Embryonic facial prominence (tissue), 1 donor: ENCODE data around the gene SMTN.
"Not testable (repeated sequence)": the region's sequence is repeated elsewhere in the genome, so short reads cannot be mapped to it uniquely, and the experiment has no call there.

ENCODE experiments used
- DNase-seq: peaks from one replicate; pipeline ENCODE4 v3.0.0-alpha.2; 2016; ENCODE audit errors: extremely low spot score

Gene SMTN

DNA sequence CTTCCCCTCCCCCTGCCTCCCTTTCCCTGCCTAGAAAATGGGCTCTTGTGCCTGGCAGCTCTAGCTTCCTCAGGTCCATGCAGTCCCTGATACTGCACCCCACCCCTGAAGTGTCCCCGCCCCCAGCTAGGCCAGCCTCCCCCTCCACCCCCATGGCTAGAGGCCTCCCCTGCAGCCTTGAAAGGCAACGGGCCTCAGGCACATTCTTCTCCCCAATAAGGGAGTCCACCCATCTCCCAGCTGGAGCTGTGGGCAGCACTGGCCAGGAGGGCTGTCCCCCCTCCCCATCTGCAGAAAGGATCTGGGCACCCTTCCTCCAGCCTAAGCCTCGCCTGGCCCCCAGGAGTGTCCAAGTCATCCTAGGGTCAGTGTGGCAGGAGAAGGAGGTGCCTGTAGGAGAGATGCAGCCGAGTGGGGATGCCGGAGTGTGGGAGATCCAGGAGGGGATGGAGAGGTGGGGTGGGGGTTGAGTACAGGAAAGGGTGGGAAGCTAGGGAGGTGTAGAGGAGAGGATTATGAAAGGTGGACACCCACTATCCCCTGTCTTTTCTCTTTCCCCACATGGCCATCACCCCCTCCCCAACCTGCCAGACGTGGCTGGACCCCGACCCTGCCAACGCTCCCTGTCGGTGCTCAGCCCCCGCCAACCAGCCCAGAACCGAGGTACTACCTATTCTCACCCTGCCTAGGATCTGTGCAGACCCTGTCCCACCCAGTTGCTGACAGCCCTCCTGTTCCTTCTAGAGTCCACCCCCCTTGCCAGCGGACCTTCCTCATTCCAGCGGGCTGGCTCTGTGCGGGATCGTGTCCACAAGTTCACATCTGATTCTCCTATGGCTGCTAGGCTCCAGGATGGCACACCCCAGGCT is 9.3 kb downstream of the SMTN start:
- no peak for DNase-seq

DNA sequence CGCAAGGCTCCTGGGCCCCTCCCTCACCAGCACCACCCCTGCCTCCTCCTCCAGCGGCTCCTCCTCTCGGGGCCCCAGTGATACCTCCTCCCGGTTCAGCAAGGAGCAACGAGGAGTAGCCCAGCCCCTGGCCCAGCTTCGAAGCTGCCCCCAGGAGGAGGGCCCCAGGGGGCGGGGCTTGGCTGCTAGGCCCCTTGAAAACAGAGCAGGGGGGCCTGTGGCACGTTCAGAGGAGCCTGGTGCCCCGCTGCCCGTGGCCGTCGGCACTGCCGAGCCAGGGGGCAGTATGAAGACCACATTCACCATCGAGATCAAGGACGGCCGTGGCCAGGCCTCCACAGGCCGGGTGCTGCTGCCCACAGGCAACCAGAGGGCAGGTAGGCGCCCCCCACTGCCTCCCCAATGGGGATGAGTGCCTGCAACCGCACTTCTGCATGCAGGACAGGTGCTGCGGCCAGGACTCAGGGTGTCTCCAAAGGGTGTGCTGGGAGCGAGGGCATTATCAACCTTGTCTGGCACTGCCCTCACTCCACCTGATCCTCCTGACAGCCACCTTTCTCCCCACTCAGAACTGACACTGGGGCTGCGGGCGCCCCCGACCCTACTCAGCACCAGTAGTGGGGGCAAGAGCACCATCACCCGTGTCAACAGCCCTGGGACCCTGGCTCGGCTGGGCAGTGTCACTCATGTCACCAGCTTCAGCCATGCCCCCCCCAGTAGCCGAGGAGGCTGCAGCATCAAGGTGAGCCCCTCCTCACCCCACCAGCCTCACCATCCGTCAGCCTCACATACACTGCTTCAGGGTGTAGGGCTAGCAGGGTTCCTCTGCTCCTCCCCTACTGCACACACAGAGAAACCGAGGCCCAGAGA is 10.2 kb downstream of the SMTN start:
- DNase-seq: no peak

DNA sequence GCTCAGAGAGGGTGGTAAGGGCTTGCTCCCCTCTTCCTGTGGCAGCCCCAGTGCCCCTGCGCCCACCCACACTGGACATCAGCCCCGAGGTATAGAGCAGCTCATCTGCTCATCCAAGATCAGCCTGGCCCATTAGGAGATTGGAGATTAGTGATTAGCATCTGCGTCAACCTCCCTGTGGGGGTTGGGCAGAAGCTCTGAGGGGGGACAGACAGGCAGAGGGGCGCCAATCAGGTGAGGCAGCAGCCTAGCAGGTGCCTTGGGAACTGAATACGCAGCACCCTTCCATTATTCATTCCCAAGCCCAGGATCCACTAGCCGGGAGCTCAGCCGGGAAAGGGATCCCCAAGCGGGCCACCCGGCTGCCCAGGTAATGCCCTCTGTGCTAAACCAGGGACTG is 11.0 kb downstream of the SMTN start:
- DNase-seq: no peak

DNA sequence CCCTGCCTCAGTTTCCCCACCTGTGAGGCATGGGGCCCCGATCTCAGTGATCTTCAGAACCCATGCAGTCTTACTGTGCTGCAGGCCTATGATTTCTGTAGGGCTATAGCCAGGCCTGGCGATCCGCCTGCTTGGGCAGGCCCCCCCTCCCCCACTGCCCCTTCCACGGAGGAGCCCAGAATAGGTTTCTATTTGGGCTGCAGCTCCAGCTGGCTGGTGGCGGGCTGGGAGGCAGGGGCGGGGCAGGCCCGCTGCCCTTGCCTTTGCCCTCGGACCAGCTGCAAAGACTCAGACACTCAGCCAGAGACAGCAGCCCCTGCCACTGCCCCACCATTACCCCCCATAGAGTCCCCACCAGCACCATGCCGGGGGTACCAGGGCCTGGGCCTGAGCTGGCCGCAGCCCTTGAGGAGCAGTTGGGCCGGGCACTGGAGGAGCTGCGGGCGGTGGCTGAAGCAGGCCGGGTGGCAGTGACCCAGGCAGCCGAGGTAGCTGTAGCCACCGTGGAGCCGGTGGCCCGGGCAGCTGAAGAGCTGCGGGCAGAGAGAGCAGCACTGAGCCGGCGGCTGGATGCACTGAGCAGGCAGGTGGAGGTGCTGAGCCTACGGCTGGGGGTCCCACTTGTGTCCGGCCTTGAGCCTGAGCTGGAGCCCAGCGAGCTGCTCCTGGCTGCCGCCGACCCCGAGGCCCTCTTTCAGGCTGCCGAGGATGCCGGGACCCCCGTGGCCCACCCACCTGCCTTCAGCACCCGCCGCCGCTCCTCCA is 12.2 kb downstream of the SMTN start:
- DNase-seq: no peak

DNA sequence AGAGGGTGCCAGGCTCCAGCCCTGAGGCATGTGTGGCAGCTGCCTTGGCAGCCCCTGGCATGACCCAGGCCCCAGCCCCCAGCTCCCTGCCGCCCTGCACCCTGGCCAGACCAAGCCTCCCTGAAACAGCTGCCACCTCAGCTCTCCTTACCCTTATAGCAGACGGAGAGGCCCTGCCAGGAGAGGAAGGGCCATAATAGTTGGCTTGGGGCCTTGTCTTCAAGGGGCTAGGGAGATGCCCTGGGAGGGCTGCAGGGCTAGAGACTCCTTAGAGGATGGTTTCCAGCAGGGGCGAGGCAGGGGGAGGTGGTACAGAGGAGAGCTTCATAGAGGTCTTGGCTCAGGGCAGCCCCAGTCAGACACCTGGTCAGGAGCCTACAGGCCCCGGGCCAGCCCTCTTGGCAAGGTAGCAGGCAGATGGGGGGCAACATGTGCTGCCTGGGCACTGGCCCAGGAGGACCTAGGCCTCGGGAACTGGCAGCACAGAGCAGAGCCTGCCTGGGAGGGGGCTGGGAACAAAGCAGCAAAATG is 13.0 kb downstream of the SMTN start:
- DNase-seq: no peak

DNA sequence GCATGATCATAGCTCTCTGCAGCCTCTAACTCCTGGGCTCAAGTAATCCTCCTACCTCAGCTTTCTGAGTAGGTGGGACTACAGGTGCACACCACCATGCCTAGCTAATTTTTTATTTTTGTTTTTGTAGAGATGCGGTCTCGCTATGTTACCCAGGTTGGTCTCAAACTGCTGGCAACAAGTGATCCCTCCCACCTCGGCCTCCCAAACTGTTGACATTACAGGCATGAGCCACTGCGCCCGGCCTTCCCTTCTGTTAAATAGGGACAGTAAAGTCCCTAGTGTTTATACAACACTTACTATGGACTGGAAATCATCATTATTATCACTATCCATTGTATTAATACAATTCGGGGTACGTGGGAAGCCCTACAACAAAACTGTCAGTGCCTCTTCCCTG is 13.6 kb downstream of the SMTN start:
- DNase-seq: no peak

DNA sequence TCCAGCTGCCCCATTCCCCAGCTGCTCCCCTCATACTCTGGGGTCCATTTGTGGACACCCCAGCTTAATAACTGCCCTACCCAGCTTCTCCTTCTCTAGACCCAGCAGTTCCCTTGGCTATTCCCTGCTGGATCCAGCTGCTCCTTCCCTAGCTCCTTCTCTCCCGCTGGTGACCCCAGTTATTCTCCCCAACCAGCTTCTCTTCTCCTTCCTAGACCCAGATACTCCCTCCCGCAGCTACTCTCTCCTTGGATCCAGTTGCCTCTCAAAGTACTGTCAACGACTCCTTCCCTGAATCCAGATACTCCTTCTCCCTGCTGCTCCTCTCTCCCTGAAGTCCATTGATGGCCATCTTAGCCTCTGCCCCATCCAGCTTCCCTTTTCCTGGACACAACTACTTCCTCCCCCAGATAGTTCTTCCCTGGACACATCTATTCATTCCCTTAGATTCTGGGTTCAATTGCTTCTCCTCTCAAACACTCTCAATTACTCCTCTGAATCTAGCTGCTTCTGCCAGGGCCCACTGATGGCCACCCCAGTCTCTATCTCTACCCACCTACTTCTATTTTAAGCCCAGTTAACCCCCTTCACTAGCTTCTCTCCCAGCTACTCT is 14.6 kb downstream of the SMTN start:
- DNase-seq: no peak

DNA sequence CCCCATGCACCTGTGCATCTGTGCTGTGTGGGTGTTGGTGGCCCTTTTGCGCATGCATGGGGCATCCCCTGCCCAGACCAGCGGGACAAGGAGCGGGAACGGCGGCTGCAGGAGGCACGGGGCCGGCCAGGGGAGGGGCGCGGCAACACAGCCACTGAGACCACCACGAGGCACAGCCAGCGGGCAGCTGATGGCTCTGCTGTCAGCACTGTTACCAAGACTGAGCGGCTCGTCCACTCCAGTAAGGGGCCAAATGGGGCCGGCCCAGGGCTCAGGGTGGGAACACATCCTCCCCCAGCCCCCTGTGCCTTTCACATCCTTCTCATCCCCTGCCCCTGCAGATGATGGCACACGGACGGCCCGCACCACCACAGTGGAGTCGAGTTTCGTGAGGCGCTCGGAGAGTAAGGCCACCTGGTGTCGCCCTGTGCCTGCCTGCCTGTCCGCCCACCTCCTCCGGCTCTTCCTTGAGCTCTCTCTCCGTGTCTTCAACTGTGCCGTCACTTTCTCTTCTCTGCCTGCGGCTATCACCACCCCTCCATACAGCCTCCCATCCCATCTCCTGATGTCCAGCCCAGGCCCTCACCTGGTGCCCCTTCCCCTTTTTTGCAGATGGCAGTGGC is 15.7 kb downstream of the SMTN start:
- no peak for DNase-seq

DNA sequence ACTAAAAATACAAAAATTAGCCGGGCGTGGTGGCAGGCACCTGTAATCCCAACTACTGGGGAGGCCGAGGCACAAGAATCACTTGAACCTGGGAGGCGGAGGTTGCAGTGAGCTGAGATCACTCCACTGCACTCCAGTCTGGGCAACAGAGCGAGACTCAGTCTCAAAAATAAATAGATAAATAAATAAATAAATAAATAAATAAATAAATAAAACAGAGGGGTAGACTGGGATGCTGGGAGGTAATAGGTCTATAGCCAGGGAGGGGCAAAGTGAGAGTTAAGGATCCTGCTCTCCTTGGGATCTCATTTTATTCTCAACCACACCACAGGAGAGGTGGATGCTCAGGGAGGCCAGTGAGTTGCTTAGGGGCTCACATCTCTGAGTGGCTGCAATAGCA is 16.4 kb downstream of the SMTN start:
- DNase-seq: not testable (repeated sequence)

DNA sequence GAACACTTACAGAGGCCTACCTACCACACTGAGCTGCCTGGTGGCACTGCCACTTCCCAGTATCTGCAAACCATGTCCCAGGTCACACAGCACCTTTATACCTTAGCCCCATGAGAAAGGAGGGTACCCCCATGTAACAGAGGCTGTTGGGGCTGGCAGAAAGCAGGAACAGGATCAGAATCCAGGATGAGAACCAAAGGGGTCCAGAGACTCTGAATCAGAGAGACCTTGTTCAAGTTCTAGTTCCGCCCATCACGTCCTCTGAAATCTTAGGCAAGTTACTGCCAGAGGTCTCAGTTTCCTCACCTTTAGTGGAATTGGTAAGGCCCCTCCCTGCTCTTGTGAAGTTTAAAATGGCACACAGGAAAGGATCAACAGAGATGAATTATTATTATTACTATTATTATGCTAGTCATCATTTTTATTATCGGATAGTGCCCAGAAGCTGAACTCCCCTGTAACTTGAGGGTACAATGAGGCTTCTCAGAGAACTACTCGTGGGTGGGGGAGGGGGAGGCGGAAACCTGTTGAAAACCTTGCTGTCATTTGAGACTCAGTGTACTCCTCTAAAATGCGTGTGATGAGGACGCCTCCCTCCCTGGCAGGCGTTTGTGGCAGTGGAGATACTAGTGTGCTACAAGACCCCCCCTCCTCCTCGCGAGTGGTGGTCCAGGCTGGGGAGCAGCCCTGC is 17.0 kb downstream of the SMTN start:
- no peak for DNase-seq

DNA sequence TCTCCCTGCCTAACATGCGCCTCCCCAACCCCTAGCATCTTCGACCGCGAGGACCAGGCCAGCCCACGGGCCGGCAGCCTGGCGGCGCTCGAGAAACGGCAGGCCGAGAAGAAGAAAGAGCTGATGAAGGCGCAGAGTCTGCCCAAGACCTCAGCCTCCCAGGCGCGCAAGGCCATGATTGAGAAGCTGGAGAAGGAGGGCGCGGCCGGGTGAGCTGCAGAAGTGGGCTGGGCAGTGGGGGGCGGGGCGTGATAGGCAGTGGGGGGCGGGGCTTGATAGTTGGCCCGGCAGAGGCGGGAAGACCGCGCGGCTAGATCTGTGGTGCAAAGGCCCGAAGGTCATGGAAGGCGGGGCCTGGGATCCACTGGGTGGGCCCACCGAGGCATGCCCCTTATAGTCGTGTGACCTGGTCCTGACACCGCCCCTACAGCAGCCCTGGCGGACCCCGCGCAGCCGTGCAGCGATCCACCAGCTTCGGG is 17.6 kb downstream of the SMTN start:
- no peak for DNase-seq

DNA sequence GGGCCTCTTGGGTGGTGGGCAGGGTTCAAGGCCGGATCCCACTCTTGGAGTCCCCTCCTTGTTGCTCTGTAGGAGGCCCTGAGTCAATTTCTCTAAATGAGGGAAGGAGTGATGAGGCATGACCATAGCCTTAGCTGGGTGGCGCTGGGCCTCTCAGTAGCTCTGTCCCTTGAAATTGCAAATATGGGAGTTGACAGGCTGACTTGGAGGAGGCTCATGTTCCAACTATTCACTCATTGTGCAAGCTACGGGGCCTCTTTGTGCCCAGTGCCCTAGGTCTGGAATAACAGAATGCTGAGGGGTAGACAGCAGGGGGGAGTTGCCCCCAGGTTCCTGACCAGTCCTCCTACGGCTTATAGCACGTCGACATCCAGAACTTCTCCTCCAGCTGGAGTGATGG is 18.3 kb downstream of the SMTN start:
- DNase-seq: no peak

DNA sequence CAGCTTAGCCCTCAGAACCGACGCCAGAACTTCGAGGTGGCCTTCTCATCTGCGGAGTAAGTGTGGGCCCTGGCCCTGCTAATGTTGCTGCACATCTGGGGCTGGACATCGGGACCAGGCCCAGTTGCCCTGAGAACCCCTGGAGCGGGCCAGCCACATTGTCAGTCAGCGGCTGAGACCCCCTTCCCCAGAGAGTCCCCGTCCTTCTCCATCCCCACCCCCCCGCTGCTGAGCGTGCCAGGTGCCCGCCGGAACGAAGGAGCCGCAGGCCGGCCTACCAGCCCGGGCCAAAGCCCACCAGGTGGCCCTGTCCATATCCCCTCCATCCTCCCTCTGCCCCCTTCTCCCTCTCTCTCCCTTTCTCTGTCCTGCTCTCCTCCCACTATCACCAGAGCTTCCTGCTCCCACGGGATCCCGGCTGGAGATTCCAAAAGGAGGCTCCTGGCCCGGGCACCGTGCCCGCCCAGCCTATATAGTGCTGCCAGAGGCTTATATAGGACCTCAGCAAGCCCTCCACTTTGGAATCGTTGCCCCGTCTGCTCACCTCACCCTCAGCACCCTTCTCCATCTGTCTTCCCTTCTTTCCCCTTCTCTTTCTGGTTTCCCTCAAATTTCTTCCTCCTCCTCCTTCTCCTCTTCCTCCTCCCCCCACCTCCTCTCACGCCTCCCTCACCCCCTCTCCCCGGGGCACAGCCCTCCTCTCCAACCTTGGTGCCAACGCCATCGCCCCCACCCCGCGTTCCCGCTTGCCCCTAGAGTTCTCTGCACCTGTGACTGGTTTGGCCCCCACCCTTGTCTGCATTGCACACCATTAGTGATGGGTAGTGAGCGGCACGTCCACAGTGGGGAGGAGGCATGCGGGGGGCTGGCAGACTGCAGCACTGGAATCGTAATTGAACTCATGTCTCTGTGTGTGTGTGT is 19.0 kb downstream of the SMTN start:
- no peak for DNase-seq

DNA sequence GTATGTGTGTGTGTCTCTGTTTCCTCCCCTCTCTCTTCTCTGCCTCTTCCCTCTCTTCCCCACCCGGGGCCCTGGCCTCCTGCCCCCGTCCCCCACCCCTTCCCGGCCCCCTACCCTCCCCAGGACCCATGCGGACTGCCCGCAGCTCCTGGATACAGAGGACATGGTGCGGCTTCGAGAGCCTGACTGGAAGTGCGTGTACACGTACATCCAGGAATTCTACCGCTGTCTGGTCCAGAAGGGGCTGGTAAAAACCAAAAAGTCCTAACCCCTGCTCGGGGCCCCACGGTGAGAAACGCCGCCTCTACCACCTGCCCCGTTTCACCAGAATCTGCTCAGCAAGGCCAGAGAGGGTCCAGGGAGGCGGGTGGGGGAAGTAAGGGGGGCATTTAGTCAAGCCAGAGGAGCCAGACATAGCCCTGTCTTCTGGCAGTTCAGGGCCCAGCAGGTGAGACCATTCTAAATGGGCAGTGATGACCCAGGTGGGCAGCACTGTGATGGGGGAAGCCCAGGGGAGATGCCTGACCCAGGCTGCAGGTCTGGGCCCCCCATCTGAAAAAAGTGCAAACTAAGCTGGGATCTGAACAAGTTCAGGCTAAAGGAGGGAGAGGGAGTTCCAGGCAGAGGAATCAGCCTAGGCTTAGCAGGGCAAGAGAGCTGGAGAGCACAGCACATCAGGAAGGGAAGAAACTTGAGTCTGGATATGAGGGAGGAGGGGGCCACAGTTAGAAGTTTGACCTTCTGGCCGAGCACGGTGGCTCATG is 19.8 kb downstream of the SMTN start:
- DNase-seq: no peak

DNA sequence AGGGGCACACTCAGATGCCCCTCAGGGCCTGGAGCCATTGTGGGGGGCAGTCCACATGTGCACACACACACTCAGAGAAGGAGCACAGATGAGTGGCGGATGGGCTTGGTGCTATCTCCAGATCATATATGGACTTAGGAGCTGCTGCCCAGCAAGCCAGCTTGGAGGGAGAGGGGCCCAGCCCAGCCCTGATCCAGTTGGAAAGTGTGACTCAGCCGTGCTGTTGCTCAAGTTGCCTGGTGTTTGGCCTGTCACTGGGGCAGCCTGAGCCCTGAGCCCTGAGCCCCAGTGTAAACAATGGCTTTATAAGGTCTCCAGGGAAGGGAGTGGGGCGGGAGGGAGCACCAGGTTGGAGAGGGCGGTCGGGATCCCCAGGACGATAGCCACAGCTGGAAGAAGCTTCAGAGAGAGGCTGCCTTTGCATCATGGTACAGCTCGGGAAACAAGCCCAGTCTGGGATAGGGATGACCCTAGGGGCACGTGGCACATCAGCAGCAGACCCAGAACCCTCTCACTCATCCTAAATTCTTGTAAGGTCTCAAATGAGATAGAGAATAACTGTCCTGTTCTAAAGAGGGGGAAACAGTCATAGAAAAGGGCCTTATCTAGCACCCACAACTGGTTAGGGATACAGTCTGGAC is 21.4 kb downstream of the SMTN start:
- no peak for DNase-seq

DNA sequence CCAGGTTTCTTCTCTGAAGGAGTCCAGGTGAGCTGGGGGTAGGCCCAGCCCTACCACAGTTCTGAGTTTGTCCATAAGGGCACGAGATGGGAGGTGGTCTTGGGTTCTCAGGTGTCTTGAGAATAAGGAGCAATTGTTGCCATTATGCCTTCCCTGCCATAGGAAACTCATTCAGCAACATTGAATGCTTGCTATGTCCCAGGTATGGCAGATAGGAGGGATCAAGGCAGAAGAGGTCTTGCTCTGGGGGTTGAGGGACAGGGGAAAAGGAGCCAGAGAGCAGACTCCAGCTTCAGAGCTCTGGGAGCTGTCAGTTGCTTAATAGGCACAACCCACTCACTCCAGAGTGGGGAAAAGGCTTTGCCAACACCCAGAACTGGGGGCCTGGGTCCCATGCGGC is 22.0 kb downstream of the SMTN start:
- no peak for DNase-seq

DNA sequence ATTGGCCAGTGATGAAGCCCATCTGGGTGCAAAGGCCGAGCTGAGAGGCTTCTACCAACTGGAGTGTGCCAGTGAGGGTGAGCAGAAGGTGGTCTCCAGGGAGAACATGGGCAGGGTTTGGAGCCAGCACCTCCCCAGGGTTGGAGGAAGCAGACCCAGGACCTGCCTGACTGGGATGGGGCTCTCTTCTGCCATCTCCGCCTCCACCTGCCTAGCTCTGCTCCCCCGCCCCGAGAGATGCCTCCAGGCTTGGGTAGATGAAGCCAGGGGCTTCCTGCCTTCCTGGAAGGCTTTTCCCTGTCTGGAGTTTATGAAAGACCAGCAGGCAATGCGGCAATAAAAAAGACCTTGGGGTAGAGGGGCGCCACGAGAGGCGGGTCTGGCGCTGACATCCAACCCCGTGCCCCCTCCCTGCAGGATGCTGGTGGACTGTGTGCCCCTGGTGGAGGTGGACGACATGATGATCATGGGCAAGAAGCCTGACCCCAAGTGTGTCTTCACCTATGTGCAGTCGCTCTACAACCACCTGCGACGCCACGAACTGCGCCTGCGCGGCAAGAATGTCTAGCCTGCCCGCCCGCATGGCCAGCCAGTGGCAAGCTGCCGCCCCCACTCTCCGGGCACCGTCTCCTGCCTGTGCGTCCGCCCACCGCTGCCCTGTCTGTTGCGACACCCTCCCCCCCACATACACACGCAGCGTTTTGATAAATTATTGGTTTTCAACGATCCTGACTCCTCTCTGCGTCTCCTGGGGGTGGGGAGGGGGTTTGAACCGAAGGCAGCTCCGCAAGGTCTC is 23.0 kb downstream of the SMTN start:
- DNase-seq: no peak
